GM19467 (cell line): ENCODE results near the gene CASQ2.

Source experiments
- ATAC-seq: cut with Tn5 transposase; IDR thresholded peaks from one replicate; pipeline ENCODE4 v1.9.1; 2021; ENCODE audit warnings: mild to moderate bottlenecking, moderate library complexity; ENCODE audit not compliant: unreplicated experiment

Gene CASQ2

DNA sequence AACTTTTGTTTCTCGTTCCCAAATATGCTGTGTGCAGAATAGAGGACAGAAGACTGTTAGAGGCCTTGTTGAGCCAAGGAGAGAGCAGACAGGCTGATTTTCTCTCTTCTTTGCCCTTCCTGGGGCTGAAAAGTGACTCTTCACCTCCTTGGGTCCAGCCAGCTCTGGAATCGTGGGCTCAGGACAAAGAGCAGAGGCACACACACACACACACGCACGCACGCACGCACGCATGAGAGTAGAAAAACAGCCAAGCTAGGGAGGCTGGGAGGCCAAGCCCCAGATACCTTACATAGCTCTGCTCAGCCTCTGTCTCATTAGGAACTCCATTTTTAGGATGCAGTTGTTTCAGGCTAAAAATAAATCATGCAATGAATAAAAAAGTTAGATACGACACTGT is at the start of gene CASQ2:
Gene CASQ2 (minus strand): TSS at position 166 of the 400 bp plus-strand sequence. CDS start 173 bp downstream, outside the sequence.
- ATAC-seq, result no peak

DNA sequence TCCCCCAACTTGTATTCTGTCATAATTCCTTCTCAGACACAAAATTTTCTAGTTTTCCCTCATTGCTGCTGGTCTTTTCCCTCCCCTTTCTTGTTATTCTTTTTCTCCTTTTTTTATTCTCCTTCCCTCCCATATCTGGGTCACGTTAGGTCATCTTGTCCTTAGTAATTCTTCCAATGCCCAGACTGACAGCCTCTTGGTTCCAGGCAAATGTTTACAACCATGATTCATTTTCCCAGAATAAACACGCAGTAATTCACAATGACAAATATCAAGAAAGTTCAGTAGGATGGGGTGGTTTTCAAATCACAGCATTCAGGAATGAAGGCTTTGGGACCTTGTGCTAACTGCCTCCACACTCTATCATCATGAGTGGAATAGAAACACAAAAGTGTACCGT is 47.2 kb upstream of the CASQ2 start:
- no peak for ATAC-seq

GRCh38 chr1:115814685-115815398 is 46.3 kb upstream of the CASQ2 start:
- no peak for ATAC-seq

- no peak for ATAC-seq
Observed at GRCh38 chr1:115813727-115814126, 45.2 kb upstream of the CASQ2 start.

- ATAC-seq, result no peak
Observed at GRCh38 chr1:115811140-115811828, 42.8 kb upstream of the CASQ2 start.

DNA sequence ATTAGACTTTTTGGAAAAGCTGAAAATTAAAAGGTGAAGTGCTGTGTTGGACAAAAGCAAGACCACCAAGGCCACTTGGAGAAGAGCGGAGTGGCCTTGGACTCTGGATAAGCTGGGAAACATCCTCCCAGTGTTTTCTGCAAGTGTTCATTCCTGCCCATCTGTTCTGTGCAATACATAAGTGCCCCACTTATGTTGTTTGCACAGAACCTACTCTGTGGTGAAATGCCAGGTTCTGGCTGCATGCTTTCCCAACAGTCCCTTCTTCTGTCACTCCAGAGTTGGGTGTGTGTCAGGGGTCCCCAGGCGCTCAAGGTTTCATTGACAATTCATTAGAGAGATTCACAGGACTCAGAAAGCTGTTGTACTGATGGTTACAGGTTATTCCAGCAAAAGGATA is 42.1 kb upstream of the CASQ2 start:
- ATAC-seq, result no peak

DNA sequence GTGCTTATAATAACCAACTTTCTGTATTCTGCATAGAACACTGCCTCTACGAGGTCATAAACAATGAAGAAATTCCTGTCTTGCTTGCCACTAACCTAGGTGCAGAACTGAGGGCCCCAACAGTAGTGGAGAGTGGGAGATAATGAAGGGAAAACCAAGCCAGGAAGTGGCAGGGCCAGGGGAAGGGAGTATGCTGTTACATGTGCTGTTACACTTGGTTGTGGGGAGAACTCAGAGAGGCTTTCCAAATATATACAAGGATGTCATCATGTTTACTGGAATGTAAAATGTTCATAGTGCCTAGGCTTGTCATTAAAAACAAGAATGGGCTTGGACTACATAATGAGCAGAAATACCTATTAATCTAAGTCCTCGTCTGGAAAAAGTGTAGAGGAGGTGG is 41.3 kb upstream of the CASQ2 start:
- no peak for ATAC-seq

- ATAC-seq, result no peak
Observed at GRCh38 chr1:115809076-115809475, 40.6 kb upstream of the CASQ2 start.

DNA sequence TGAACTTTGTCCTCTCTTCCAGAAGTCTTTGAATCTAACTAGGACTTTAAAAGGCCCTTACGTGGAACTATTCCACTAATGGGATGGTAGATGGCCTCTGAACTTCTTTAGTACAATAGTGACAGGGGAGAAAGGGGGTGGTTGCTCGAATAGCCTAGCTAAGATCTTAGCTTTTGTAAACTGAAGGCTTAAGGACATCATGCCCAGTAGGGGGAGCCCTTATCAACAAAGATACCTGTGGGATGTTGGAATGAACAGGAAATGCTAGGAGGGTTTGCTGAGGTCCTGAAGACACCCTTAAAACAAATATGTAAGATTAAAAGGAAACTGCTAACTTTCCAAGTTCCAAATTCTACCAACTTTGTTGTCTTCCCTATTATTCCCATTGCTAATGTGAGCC is 39.2 kb upstream of the CASQ2 start:
- ATAC-seq, result no peak

GRCh38 chr1:115805597-115805996 is 37.1 kb upstream of the CASQ2 start:
- ATAC-seq, result no peak

DNA sequence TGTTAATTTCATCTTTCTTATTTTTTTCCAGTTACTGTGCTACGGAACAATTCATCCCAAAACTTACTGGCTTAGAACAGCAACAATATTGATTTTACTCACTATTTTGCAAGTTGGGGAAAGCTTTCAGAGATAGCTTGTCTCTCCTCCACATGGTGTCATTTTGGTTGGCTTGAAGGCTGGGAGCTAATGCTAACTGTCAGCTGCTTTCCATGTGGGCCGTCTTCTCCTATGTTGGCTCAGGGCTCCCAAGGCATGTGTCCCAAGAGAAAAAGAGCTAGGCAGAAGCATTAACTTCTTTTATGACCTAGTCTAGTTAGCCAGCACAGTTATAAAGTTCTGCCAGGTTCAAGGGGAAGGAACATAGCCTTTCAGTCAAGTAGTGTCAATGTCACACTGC is 33.9 kb upstream of the CASQ2 start:
- no peak for ATAC-seq

DNA sequence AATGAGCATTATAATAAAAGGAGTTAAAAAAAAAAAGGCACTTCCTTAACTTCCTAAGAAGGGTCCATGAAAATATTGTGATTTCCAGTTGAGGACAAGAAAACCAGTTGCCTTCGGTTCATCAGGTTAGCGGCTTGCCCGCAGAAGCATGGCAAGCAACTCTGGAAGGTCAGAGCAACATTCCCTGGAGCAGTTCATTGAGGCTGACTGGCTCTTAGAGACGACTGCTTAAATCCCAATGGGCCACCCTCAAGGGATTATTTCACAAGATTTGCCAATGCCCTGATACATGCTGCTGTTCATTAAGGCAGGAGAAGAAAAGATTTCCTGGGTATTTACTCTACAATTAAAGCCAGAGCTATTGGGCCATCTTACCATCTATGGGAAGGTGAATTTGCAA is 29.0 kb upstream of the CASQ2 start:
- no peak for ATAC-seq

DNA sequence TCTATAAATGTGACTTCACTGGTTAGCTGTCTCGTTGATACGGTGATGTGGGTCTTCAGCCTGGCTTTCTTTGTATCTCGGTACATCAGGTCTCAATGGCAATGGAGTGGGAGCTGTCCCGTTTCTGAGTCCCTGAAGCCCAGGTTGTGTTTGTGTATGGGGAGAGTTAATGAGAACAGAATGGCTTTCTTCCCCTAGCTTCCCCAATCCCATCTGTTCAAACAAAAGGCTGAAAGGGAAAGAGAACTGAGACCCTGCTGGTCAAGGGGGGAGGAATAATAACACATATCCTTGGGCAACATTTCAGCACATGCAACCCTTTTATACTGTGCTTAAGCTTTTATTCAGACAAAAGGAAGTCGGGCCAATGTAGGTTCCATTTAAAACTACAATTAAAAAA is 28.4 kb upstream of the CASQ2 start:
- no peak for ATAC-seq

DNA sequence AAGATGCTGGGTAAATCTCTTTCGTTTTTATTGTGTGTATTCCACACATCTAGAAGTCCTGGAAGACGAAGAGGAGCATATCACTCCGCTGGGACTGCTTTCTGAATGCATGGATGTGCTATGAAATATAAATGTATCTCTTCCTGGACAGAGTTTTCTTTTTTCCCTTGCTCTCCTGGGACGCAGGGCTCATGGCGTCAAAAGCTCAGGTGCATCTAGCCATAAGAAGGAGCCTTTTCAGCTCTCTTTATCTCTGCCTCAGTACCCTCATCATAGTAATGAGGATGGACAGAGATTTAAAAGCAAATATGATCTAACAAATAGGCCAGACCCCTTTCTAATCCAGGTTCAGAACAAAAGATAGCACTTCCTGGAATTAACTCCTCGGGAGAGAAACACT is 27.5 kb upstream of the CASQ2 start:
- no peak for ATAC-seq

GRCh38 chr1:115794976-115795639 is 26.6 kb upstream of the CASQ2 start:
- ATAC-seq, result no peak

DNA sequence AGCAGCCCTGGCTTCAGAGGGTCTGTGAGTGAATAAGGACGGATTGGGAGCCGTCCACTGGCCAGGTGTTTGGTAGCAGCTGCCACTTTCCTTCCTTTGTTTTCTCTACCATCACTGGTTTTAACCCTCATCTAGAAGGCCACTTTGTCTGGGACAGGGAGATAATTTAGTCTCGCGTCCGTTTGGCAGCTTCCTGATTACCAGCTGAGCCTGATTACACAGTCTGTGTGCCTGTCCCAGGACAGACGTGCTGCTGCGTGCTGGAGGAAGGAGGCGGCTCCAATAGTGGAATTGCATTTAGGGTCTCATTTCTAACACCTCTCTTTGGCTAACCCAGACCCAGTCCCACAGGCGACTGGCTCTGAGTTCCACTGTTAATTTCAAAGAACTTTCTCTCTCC is 24.6 kb upstream of the CASQ2 start:
- ATAC-seq, result no peak

GRCh38 chr1:115791816-115792215 is 23.3 kb upstream of the CASQ2 start:
- no peak for ATAC-seq

DNA sequence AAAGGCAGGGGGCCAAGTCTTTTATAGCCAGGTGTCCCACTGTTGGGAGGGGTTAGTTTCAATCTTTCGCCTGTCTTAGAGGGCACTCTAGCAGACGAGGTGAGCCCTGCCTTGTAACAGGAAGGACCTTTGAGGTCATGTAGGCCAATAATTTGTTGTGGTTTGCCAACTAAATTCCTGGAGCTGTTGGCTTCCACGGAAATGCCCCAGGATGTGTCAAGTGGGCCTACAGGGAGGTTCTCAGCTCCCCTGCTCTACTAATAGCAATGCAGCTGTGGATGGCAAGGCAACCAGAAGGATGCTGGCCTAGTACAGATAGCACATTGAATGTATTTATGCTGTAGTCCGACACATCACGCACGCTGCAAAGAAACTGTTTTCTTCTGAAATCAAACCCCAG is 22.3 kb upstream of the CASQ2 start:
- ATAC-seq, result no peak

DNA sequence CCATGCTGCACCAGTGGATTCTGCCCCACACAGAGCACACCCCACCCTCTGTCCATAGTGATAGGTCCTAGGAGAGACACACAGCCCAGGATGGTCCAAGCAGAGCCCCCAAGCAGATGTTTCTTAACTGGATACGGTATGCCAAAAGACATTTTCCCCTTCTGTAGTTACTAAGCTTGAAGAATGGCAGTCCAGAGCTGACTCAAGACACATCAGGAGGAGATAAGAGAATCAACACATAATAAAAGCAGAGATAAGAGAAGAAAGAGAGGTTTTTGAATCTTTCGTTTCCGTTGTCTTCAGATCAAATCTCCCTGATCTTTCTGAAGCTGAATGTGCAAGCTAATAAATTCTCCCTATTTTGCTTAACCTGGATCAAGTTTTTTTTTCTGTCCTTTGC is 21.8 kb upstream of the CASQ2 start:
- no peak for ATAC-seq

- ATAC-seq, result no peak
Observed at GRCh38 chr1:115783311-115783710, 14.8 kb upstream of the CASQ2 start.

DNA sequence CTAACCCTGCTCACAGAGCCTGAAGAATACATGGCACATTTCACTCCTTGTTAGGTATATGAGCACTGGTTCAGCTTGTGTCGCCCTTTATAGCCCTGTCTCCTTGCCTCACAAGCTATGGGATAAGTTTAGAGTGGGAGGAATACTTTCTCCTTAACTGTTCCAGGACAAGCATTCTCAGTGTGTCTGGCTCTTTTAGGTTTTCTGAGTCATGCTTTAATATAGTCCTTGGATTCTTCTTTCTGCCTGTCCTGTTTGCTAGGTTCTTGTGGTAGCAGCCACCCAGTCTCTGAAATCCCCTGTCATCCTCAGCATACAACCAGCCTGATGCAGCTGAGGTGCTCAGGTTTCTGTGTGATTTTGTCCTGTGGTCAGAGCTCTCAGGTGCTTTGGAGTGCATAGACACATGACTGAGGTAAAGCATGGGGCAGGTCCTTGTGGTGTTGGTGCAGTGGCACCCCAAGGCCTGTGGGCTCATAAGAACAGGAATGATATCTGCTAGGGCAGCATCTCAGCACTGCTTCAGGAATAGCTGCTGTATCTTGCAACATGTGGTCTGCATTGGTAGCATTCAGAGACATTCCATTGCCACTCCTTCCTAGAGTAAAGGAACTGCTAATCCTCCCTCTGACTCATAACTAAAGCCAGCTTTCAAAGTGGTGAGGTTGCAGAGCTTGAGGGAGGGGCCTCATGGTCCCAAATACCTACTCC is 14.2 kb upstream of the CASQ2 start:
- ATAC-seq, result no peak

- ATAC-seq, result no peak
Observed at GRCh38 chr1:115781851-115782250, 13.3 kb upstream of the CASQ2 start.
